ENCODE data around the gene RNF213.

RNF213 gene

GRCh38 chr17:80315517-80316182, 55.0 kb downstream of the RNF213 start:
- Histone ChIP-seq H3K9me2 (replicated peaks; ENCODE audit: low read depth, low read length) (no peaks in the 10 kb centered on the region), H3F3A (ENCODE audit: low read depth) (no peaks in the 10 kb centered on the region), H3K36me3 (ENCODE audit: insufficient read depth, low read length) (peaks cover 53% of the 10 kb centered on the region; the same call in 1 of the 2 replicates), H2AFZ (ENCODE audit: low read length) (no peak overlapping the region), H3K9ac (ENCODE audit: low read depth, low read length, poor library complexity, severe bottlenecking) (no peak overlapping the region), H3K9me3 (ENCODE audit: insufficient read depth, low read depth, low read length) (no peaks in the 10 kb centered on the region), H3K4me3 (ENCODE audit: low read length, poor library complexity, severe bottlenecking) (no peak overlapping the region), H3K27me3 (ENCODE audit: insufficient read depth, low read length, poor library complexity, severe bottlenecking) (no peaks in the 10 kb centered on the region), H3K4me2 (ENCODE audit: low read depth, low read length, poor library complexity, severe bottlenecking) (no peak overlapping the region), H4K20me1 (ENCODE audit: insufficient read depth, low read length, poor library complexity, severe bottlenecking) (no peaks in the 10 kb centered on the region), H3K4me1 (ENCODE audit: insufficient read depth, low read length, poor library complexity, severe bottlenecking) (no peaks in the 10 kb centered on the region), H3K79me2 (ENCODE audit: insufficient read depth, low read length) (no peaks in the 10 kb centered on the region)
- TF ChIP-seq CTCF (conservative IDR thresholded peaks at IDR 0.05; ENCODE audit: low read length) (no peak), EZH2phosphoT487 (IDR thresholded peaks at IDR 0.05; ENCODE audit: borderline replicate concordance) (no peak)

DNA sequence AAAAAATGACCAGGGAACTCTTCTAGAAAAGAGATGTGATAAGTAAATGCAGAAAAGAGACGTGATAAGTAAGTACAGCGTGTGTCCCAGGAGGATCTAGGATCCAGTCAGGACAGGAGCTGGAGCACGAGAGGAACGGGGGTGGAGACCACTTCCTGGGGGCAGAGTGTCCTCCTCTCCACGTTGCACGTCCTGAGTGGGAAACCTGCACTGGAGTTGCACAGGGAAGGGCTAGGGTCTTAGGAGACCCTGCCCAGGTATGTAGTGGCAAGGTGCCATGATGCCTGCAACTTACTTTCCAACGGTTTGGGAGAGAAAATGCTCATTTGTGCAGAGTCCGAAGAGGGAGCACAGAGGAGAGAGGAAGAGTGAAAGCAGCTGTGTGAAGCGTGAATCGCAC, 55.8 kb downstream of the RNF213 start:
- Histone ChIP-seq H2AFZ (ENCODE audit: low read length) (no peak overlapping the region), H3K4me3 (ENCODE audit: low read length, poor library complexity, severe bottlenecking) (no peak overlapping the region), H3K9me3 (ENCODE audit: insufficient read depth, low read depth, low read length) (no peaks in the 10 kb centered on the region), H3F3A (ENCODE audit: low read depth) (no peaks in the 10 kb centered on the region), H3K79me2 (ENCODE audit: insufficient read depth, low read length) (no peaks in the 10 kb centered on the region), H3K9me2 (replicated peaks; ENCODE audit: low read depth, low read length) (no peaks in the 10 kb centered on the region), H3K4me2 (ENCODE audit: low read depth, low read length, poor library complexity, severe bottlenecking) (no peak overlapping the region), H3K9ac (ENCODE audit: low read depth, low read length, poor library complexity, severe bottlenecking) (no peak overlapping the region), H4K20me1 (ENCODE audit: insufficient read depth, low read length, poor library complexity, severe bottlenecking) (no peaks in the 10 kb centered on the region), H3K4me1 (ENCODE audit: insufficient read depth, low read length, poor library complexity, severe bottlenecking) (no peaks in the 10 kb centered on the region), H3K27me3 (ENCODE audit: insufficient read depth, low read length, poor library complexity, severe bottlenecking) (no peaks in the 10 kb centered on the region), H3K36me3 (ENCODE audit: insufficient read depth, low read length) (peaks cover 52% of the 10 kb centered on the region; the same call in 1 of the 2 replicates)
- no peak for TF ChIP-seq CTCF (conservative IDR thresholded peaks at IDR 0.05; ENCODE audit: low read length)
- TF ChIP-seq EZH2phosphoT487 (IDR thresholded peaks at IDR 0.05; ENCODE audit: borderline replicate concordance): no peak

- Histone ChIP-seq H3K4me3 (ENCODE audit: low read length, poor library complexity, severe bottlenecking) (no peak overlapping the region), H3K9me2 (replicated peaks; ENCODE audit: low read depth, low read length) (no peaks in the 10 kb centered on the region), H3K4me1 (ENCODE audit: insufficient read depth, low read length, poor library complexity, severe bottlenecking) (no peaks in the 10 kb centered on the region), H3K79me2 (ENCODE audit: insufficient read depth, low read length) (no peaks in the 10 kb centered on the region), H2AFZ (ENCODE audit: low read length) (no peak overlapping the region), H3F3A (ENCODE audit: low read depth) (no peaks in the 10 kb centered on the region), H4K20me1 (ENCODE audit: insufficient read depth, low read length, poor library complexity, severe bottlenecking) (no peaks in the 10 kb centered on the region), H3K36me3 (ENCODE audit: insufficient read depth, low read length) (peaks cover 53% of the 10 kb centered on the region; the same call in 1 of the 2 replicates), H3K4me2 (ENCODE audit: low read depth, low read length, poor library complexity, severe bottlenecking) (no peak overlapping the region), H3K9ac (ENCODE audit: low read depth, low read length, poor library complexity, severe bottlenecking) (no peak overlapping the region), H3K27me3 (ENCODE audit: insufficient read depth, low read length, poor library complexity, severe bottlenecking) (no peaks in the 10 kb centered on the region), H3K9me3 (ENCODE audit: insufficient read depth, low read depth, low read length) (no peaks in the 10 kb centered on the region)
- no peak for TF ChIP-seq CTCF (conservative IDR thresholded peaks at IDR 0.05; ENCODE audit: low read length)
- TF ChIP-seq EZH2phosphoT487 (IDR thresholded peaks at IDR 0.05; ENCODE audit: borderline replicate concordance): no peak
Observed at GRCh38 chr17:80316927-80317705, 56.5 kb downstream of the RNF213 start.
